Body of pancreas (tissue), 4 donors: ENCODE measurements around the gene CCDC51. TPM values are rescaled to one million over a fixed set of nuclear protein-coding genes. Genes with fewer than 3 reads are reported as not detected.
A peak's percentile ranks its signal among the peaks of the same experiment; 100 is the strongest.

Experiments used
- ATAC-seq: fragments of 150-250 bp; one replicate; pipeline ENCODE4 v1.9.1; 2016
- DNase-seq, 4 donors: peaks; one replicate each; pipeline ENCODE4 v3.0.0-alpha.2; 2019
- H3K27ac ChIP-seq, 4 donors: fragments of 200-600 bp; sonication (generic); 1 replicate in 3 of 4; 2 replicates in 1 of 4; pipeline versions ENCODE4 v1.5.1 to v1.6.1; 2016 to 2019; ENCODE audit warnings: mild to moderate bottlenecking in 1 of 4, mixed read lengths in 1 of 4, moderate library complexity in 1 of 4
- H3K27me3 ChIP-seq, 2 donors: fragments of 200-600 bp; sonication (generic); one replicate each; pipeline ENCODE4 v1.6.0; 2016; ENCODE audit warnings: mild to moderate bottlenecking in 1 of 2
- H3K36me3 ChIP-seq, 2 donors: fragments of 200-600 bp; sonication (generic); replicated peaks in 1 of 2; 2 replicates each; pipeline ENCODE4 v1.5.1; 2016; ENCODE audit warnings: low read depth in 2 of 2; ENCODE audit not compliant: insufficient read depth in 1 of 2
- H3K4me1 ChIP-seq: fragments of 200-600 bp; sonication (generic); one replicate; pipeline ENCODE4 v1.6.0; 2016
- H3K4me3 ChIP-seq, 2 donors: fragments of 200-600 bp; sonication (generic); 1 replicate in 1 of 2; 2 replicates in 1 of 2; pipeline ENCODE4 v1.5.1; 2016 to 2019
- H3K9me3 ChIP-seq, 3 donors: fragments of 200-600 bp; sonication (generic); 1 replicate in 2 of 3; 2 replicates in 1 of 3; pipeline ENCODE4 v1.5.1; 2016
- POLR2A ChIP-seq, 3 donors: fragments of 450-650 bp; IDR thresholded peaks; one replicate each; pipeline ENCODE4 v1.6.1; 2016; ENCODE audit warnings: antibody characterized with exemption in 3 of 3, mild to moderate bottlenecking in 2 of 3
- WGBS, 2 donors: methylation state at CpG; one replicate each; pipeline ENCODE4 v1.1.5; 2017; 5-methylcytosine and 5-hydroxymethylcytosine counted together
- intact Hi-C: fragments of 100-400 bp; cut with DNase I; formaldehyde crosslinking; loops from one replicate; pipeline ENCODE4 v1.15.1; 2023
- total RNA-seq, 2 donors: library from RNA; depleted of rRNA; stranded (reverse); fragments of >200 nt; gene quantifications; one replicate each; pipeline ENCODE4 v1.1.0, GENCODE V29; 2016
- TF ChIP-seq, protein P1 (sequence below), 7 experiments: fragments of 450-650 bp in 4 of 7; fragments of 200-600 bp in 3 of 7; sonication (generic) in 3 of 7; IDR thresholded peaks; one replicate each; pipeline ENCODE4 v1.5.1; 2016 to 2019; ENCODE audit warnings: antibody characterized with exemption in 7 of 7

Gene CCDC51
- total RNA-seq, 2 donors from 2014 or later: 0.33 to 2.6 TPM

DNA sequence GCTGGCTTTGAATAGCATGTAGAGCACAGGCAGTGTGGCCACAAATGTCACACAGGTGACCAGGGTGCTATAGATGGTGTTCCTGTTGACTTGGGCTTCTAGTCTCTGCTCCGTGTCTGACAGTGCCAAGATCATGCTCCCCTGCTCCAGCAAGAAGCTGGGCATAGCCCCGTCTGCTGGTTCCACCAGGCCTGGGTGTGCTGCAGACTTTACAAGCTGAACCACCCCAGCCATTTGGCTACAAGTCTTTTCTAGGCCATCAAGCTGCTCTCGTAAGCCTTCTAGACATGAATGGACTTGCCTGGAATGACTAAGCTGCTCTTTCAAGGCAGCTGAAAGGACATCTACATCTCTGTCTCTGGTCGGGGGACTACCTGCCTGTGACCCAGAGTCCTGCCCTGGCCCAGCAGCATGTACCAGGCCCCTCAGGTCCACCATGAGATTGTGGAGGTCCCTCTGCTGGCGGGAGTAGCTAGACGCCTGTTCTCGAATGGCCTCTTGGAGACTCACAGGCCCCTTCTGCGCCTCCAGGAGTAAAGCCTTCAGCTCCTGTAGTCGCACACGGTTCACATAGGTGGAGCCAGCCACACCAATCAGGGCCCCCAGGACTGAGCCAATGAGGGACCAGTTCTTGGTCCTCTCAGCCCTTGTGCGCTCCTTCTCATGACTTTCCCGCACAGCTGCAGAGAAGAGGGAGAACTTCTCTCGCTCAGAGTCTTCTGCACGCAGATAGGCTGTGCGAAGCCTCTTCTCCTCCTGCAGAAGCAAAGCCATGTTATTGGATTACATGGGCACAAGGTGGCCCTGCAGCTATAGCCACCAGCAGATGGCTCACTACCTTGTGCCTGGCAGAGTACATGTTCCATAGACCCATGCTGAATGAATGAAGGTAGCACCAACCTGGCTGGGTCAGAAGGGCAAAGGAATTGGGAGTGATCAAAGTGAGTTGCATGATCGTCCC is 7.2 kb downstream of the CCDC51 start:
- DNase-seq (no peak), ATAC-seq (no peak)
- intact Hi-C loops: no loop called here
- no peaks in the 10 kb centered on the region for H3K9me3 ChIP-seq
- TF ChIP-seq, protein P1, sequence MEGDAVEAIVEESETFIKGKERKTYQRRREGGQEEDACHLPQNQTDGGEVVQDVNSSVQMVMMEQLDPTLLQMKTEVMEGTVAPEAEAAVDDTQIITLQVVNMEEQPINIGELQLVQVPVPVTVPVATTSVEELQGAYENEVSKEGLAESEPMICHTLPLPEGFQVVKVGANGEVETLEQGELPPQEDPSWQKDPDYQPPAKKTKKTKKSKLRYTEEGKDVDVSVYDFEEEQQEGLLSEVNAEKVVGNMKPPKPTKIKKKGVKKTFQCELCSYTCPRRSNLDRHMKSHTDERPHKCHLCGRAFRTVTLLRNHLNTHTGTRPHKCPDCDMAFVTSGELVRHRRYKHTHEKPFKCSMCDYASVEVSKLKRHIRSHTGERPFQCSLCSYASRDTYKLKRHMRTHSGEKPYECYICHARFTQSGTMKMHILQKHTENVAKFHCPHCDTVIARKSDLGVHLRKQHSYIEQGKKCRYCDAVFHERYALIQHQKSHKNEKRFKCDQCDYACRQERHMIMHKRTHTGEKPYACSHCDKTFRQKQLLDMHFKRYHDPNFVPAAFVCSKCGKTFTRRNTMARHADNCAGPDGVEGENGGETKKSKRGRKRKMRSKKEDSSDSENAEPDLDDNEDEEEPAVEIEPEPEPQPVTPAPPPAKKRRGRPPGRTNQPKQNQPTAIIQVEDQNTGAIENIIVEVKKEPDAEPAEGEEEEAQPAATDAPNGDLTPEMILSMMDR (IDR thresholded peaks at IDR 0.05): no peak
- TF ChIP-seq POLR2A (IDR thresholded peaks at IDR 0.05): no peak
- no peak overlapping the region for H3K4me3 ChIP-seq
- H3K27me3 ChIP-seq: no peaks in the 10 kb centered on the region
- 88% methylated on average over 13 to 16 of the region's 16 CpGs for WGBS, 2 donors
- no peaks in the 10 kb centered on the region for H3K36me3 ChIP-seq
- H3K4me1 ChIP-seq: peaks cover 34% of the 10 kb centered on the region
- peak overlapping the region in 1 of 4 donors; percentile 93 for H3K27ac ChIP-seq

DNA sequence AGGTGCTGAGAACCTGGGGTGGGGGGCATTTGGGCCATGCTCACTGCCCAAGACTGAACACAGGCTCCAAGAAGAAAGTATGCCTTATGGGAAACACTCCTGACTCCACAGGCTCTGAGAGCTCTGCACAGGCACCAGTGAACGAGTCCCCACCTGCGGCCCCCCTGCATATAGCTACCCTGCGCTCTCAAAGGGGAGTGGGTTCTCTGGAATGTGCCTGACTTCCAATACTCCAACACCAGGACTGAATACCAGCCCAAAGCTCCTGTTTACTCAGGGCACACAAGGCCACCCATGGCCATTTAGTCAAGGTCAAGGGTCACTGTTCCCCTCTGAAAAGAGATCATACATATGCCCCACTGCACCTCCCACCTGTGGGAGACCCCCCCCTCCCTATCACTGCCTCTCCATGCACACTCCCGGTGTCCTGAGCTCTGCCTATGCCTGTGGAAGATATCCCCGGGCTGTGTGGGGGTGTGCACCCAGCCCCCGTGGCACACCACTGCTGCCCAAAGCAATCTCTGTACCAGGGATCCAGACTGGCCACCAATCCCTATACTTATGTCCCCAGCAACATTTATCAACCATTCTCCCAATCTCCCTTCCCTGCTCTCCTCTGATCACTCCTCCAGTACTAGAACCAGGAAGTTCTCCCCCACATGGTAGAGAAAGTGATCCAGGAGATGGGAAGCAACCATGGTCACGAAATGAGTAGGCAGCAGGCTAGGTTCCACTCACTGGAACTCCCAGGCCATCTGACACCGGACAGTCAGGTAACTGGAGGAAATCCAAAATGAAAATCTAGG is 8.5 kb downstream of the CCDC51 start:
- 59 to 73% methylated on average over 4 to 8 of the region's 8 CpGs for WGBS, 2 donors
- H3K4me1 ChIP-seq: peaks cover 47% of the 10 kb centered on the region
- H3K27me3 ChIP-seq: no peaks in the 10 kb centered on the region
- no peaks in the 10 kb centered on the region for H3K9me3 ChIP-seq
- no peaks in the 10 kb centered on the region for H3K36me3 ChIP-seq
- no peak overlapping the region for H3K4me3 ChIP-seq
- TF ChIP-seq, protein P1 (IDR thresholded peaks at IDR 0.05): no peak
- TF ChIP-seq POLR2A (IDR thresholded peaks at IDR 0.05): no peak
- no peak for DNase-seq
- H3K27ac ChIP-seq: peak overlapping the region; percentile 90 to 96 (median 94)
- intact Hi-C loops: no loop called here
- no peak for ATAC-seq

DNA sequence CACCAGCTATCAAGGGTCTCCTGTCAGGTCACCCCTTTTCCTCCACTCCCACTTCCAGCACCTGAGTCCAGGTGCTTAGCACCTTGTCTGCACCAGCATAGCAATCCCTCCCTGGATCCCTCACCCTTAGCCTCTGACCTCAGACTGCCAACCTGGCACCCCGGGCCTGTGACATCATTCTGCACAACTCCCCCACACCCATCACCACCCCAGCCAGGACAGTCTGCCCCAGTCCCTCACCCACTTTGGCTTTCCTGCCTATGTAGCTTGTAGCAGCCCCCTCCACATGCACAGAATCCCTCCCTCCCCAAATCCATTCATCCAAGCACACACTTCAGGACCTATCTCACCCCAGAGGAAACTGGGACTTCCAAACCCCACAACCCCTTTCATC is 9.2 kb downstream of the CCDC51 start:
- Histone ChIP-seq H3K4me1 (peaks cover 48% of the 10 kb centered on the region), H3K27me3 (no peaks in the 10 kb centered on the region), H3K27ac (peak overlapping the region; percentile 90 to 96 (median 94)), H3K36me3 (no peaks in the 10 kb centered on the region), H3K4me3 (no peak overlapping the region), H3K9me3 (no peaks in the 10 kb centered on the region)
- intact Hi-C loops: no loop called here
- WGBS, 2 donors: 36 to 47% methylated on average over 1 of the region's 1 CpG
- DNase-seq: no peak
- no peak for TF ChIP-seq POLR2A (IDR thresholded peaks at IDR 0.05)
- TF ChIP-seq, protein P1 (IDR thresholded peaks at IDR 0.05): no peak
- no peak for ATAC-seq

DNA sequence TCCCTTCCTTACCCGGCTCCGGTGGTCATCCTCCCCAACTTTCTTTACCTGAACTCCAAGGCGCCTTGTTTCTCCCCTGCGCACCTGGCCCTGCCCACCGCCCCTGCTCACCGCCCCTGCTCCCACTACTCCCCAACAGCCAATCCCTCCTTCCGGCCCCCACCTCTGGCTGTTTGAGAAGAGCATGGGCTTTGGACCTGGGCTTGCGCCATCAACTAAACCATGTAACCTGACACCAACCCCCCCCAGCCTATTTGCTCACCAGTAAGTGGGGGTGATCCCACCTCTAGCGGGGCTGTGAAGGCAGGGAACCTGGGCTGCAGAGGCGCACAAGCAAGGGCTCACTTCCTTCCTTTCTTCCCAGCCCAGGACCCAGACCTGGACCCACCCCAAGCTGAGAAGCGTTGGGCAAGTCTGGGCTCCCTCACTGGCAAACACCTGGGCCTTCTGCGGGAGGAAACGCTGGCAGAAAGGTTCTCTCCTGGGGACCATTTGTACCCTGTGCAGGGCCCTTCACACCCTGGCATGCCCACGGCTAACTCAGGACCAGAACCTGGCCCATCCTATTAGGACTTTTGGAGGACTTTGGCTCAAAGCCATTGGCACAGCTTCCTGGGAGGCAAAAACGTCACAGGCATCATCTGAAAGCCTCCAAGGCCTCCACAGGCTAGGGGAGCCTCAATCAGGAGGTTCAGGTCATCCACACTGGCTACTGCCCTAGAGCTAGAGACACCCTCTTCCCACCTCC is 9.8 kb downstream of the CCDC51 start, which contains the start of gene PLXNB1:
TSS of gene PLXNB1 (minus strand) at position 127 of the 748 bp plus-strand sequence. CDS start 5,475 bp downstream, outside the sequence.
- intact Hi-C loops: no loop called here
- peak; percentile 59 for ATAC-seq
- H3K4me1 ChIP-seq: peaks cover 52% of the 10 kb centered on the region
- peak within 1 kb of the TSS; percentile 90 to 96 (median 94) for H3K27ac ChIP-seq
- H3K36me3 ChIP-seq: no peaks in the 10 kb centered on the region
- peak within 1 kb of the TSS; percentile 39 to 69 for H3K4me3 ChIP-seq
- TF ChIP-seq POLR2A (IDR thresholded peaks at IDR 0.05): peak; percentile 28 to 81 (median 58)
- TF ChIP-seq, protein P1 (IDR thresholded peaks at IDR 0.05): no peak
- H3K9me3 ChIP-seq: no peaks in the 10 kb centered on the region
- peak; percentile 81 to 93 (median 92) for DNase-seq
- no peaks in the 10 kb centered on the region for H3K27me3 ChIP-seq
- WGBS, 2 donors: 11% methylated on average over 15 of the region's 15 CpGs
